Kidney tubule cell (primary cell): ENCODE measurements around the gene ANKRD49.

Source experiments
- DNase-seq: peaks from one replicate; pipeline ENCODE4 v3.0.0-alpha.2; 2018; ENCODE audit warnings: low spot score

Gene ANKRD49

GRCh38 chr11:94544646-94545263, 51.0 kb downstream of the ANKRD49 start:
- peak; percentile 20 for DNase-seq

GRCh38 chr11:94545264-94546161, 51.7 kb downstream of the ANKRD49 start:
- no peak for DNase-seq

GRCh38 chr11:94546162-94546470, 52.3 kb downstream of the ANKRD49 start:
- DNase-seq, result no peak

- peak; percentile 16 for DNase-seq
Measured at GRCh38 chr11:94546886-94547285, 53.1 kb downstream of the ANKRD49 start.

GRCh38 chr11:94549146-94549545, 55.4 kb downstream of the ANKRD49 start:
- DNase-seq, result no peak
